ENCODE measurements around the gene PARD3.

DNA sequence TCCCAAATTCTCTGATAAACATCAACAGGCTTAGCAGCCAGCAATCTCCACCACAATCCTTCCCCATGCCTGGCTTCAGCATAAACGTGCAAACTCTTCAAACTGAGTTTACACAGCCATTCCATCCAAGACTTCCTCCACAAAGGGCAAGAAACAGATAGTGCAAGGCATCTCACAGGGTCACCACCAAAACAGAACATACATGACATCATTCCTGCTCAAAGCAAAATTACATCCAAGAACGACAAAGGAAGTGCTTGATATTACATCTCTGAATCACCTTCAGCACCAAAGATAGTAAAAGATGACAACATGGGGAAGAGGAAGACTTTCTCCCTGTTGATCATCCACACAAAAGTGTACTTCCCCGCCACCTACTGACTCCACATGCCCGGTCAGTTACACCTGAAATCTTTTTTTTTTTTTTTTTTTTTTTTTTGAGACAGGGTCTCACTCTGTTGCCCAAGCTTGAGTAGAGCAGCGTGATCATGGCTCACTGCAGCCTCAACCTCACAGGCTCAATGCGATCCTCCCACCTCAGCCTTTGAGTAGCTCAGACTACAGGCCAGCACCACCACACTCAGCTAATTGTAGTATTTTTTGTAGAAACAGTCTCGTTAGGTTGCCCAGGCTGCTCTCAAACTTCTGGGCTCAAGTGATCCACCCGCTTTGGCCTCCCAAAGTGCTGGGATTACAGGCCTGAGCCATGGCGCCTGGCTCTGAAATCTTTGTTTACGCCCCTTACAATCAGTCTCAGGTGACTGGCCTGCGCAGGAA, 127.5 kb downstream of the PARD3 start:
- TF ChIP-seq, protein P1, sequence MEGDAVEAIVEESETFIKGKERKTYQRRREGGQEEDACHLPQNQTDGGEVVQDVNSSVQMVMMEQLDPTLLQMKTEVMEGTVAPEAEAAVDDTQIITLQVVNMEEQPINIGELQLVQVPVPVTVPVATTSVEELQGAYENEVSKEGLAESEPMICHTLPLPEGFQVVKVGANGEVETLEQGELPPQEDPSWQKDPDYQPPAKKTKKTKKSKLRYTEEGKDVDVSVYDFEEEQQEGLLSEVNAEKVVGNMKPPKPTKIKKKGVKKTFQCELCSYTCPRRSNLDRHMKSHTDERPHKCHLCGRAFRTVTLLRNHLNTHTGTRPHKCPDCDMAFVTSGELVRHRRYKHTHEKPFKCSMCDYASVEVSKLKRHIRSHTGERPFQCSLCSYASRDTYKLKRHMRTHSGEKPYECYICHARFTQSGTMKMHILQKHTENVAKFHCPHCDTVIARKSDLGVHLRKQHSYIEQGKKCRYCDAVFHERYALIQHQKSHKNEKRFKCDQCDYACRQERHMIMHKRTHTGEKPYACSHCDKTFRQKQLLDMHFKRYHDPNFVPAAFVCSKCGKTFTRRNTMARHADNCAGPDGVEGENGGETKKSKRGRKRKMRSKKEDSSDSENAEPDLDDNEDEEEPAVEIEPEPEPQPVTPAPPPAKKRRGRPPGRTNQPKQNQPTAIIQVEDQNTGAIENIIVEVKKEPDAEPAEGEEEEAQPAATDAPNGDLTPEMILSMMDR (IDR thresholded peaks at IDR 0.05; ENCODE audit: insufficient read depth, low read length, poor library complexity, severe bottlenecking) = no peak
- no peak for TF ChIP-seq EZH2phosphoT487 (conservative IDR thresholded peaks at IDR 0.05; ENCODE audit: low read length)
